HCT116 (cell line): ENCODE measurements around the gene IL1RL1.

Experiments
- ELF1 ChIP-seq: IDR thresholded peaks from 2 replicates; pipeline ENCODE4 v1.6.1; 2012; ENCODE audit warnings: low read depth, borderline replicate concordance
- SRF ChIP-seq: IDR thresholded peaks from 2 replicates; pipeline ENCODE4 v1.6.1; 2012; ENCODE audit warnings: low read depth
- TF ChIP-seq, protein P1 (sequence below): IDR thresholded peaks from 2 replicates; pipeline ENCODE4 v1.6.1; 2012; ENCODE audit warnings: low read depth
- TF ChIP-seq, protein P2 (sequence below), 3 experiments: fragments of 200-600 bp in 1 of 3; sonication (generic) in 1 of 3; IDR thresholded peaks in 2 of 3; conservative IDR thresholded peaks in 1 of 3; 2 replicates each; pipeline ENCODE4 v1.5.1; 2012 to 2017; ENCODE audit warnings: low read depth in 2 of 3, low read length in 2 of 3, antibody characterized with exemption in 1 of 3, borderline replicate concordance in 1 of 3, control low read depth in 1 of 3, mild to moderate bottlenecking in 1 of 3, mixed read lengths in 1 of 3, mixed run types in 1 of 3, moderate library complexity in 1 of 3; ENCODE audit not compliant: insufficient read depth in 1 of 3

DNA sequence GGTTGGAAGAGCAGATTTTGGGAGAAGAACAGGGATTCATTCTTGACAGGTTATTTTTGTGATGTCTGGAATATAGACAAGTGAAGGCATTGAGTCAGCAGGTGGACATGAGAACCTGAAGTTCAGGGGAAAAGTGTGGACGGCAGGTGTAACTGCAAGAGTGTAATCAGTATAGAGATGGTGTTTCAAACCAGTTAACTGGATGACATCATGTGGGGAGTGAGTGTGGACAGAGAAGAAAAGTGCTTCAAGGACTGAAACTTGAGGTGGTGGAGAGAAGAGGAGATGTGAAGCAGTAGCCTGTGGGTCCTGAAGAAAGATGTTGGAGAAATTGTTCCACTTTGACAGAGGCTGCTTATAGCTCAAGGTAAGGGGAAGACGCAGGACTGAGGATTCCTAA, 7.1 kb downstream of the IL1RL1 start:
- TF ChIP-seq, protein P1, sequence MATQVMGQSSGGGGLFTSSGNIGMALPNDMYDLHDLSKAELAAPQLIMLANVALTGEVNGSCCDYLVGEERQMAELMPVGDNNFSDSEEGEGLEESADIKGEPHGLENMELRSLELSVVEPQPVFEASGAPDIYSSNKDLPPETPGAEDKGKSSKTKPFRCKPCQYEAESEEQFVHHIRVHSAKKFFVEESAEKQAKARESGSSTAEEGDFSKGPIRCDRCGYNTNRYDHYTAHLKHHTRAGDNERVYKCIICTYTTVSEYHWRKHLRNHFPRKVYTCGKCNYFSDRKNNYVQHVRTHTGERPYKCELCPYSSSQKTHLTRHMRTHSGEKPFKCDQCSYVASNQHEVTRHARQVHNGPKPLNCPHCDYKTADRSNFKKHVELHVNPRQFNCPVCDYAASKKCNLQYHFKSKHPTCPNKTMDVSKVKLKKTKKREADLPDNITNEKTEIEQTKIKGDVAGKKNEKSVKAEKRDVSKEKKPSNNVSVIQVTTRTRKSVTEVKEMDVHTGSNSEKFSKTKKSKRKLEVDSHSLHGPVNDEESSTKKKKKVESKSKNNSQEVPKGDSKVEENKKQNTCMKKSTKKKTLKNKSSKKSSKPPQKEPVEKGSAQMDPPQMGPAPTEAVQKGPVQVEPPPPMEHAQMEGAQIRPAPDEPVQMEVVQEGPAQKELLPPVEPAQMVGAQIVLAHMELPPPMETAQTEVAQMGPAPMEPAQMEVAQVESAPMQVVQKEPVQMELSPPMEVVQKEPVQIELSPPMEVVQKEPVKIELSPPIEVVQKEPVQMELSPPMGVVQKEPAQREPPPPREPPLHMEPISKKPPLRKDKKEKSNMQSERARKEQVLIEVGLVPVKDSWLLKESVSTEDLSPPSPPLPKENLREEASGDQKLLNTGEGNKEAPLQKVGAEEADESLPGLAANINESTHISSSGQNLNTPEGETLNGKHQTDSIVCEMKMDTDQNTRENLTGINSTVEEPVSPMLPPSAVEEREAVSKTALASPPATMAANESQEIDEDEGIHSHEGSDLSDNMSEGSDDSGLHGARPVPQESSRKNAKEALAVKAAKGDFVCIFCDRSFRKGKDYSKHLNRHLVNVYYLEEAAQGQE, result no peak
- TF ChIP-seq SRF (no peak), ELF1 (no peak)
- TF ChIP-seq, protein P2, sequence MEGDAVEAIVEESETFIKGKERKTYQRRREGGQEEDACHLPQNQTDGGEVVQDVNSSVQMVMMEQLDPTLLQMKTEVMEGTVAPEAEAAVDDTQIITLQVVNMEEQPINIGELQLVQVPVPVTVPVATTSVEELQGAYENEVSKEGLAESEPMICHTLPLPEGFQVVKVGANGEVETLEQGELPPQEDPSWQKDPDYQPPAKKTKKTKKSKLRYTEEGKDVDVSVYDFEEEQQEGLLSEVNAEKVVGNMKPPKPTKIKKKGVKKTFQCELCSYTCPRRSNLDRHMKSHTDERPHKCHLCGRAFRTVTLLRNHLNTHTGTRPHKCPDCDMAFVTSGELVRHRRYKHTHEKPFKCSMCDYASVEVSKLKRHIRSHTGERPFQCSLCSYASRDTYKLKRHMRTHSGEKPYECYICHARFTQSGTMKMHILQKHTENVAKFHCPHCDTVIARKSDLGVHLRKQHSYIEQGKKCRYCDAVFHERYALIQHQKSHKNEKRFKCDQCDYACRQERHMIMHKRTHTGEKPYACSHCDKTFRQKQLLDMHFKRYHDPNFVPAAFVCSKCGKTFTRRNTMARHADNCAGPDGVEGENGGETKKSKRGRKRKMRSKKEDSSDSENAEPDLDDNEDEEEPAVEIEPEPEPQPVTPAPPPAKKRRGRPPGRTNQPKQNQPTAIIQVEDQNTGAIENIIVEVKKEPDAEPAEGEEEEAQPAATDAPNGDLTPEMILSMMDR (IDR thresholded peaks at IDR 0.05 in 2 of 3, conservative IDR thresholded peaks at IDR 0.05 in 1 of 3; ENCODE audit: borderline replicate concordance in 1 of 3, insufficient read depth in 1 of 3, low read depth in 2 of 3, low read length in 2 of 3), result no peak
